GM12891 (cell line): Measurements from ENCODE around the gene ROBO3. TPM values are rescaled to one million over a fixed set of nuclear protein-coding genes. Genes with fewer than 3 reads are reported as not detected.

Source experiments
- DNase-seq: peaks from one replicate; pipeline ENCODE4 v3.0.0; 2011; ENCODE audit warnings: low spot score; ENCODE audit not compliant: insufficient read length
- FAIRE-seq: peaks from 2 replicates; lab custom pipeline; 2011; peaks lifted over from hg19 to GRCh38; lab: Jason Lieb, UNC
- PAX5 ChIP-seq: IDR thresholded peaks from 2 replicates; pipeline ENCODE4 v1.6.1; 2011; ENCODE audit warnings: low read length, moderate library complexity, mild to moderate bottlenecking; ENCODE audit not compliant: insufficient read depth, severe bottlenecking
- POLR2A ChIP-seq: IDR thresholded peaks from 2 replicates; pipeline ENCODE4 v1.6.1; 2011; ENCODE audit warnings: low read depth, low read length, control low read depth
- POLR2AphosphoS5 ChIP-seq: IDR thresholded peaks from 2 replicates; pipeline ENCODE4 v1.6.1; 2011; ENCODE audit warnings: low read depth, low read length, control low read depth
- POU2F2 ChIP-seq: IDR thresholded peaks from 2 replicates; pipeline ENCODE4 v1.6.1; 2011; ENCODE audit warnings: low read depth, mild to moderate bottlenecking, control low read depth, low read length, moderate library complexity
- SPI1 ChIP-seq: IDR thresholded peaks from 2 replicates; pipeline ENCODE4 v1.6.1; 2011; ENCODE audit warnings: low read depth, low read length, control low read depth
- TAF1 ChIP-seq: IDR thresholded peaks from 2 replicates; pipeline ENCODE4 v1.6.1; 2011; ENCODE audit warnings: low read depth, low read length, control low read depth
- polyA plus RNA-seq: library from polyadenylated mRNA; unstranded; fragments of >200 nt; gene quantifications from one replicate; pipeline ENCODE4 v1.2.1, GENCODE V29; 2012; ENCODE audit warnings: low read depth, missing spikeins, inconsistent platforms; ENCODE audit not compliant: missing spikeins

ROBO3 gene, protein sequence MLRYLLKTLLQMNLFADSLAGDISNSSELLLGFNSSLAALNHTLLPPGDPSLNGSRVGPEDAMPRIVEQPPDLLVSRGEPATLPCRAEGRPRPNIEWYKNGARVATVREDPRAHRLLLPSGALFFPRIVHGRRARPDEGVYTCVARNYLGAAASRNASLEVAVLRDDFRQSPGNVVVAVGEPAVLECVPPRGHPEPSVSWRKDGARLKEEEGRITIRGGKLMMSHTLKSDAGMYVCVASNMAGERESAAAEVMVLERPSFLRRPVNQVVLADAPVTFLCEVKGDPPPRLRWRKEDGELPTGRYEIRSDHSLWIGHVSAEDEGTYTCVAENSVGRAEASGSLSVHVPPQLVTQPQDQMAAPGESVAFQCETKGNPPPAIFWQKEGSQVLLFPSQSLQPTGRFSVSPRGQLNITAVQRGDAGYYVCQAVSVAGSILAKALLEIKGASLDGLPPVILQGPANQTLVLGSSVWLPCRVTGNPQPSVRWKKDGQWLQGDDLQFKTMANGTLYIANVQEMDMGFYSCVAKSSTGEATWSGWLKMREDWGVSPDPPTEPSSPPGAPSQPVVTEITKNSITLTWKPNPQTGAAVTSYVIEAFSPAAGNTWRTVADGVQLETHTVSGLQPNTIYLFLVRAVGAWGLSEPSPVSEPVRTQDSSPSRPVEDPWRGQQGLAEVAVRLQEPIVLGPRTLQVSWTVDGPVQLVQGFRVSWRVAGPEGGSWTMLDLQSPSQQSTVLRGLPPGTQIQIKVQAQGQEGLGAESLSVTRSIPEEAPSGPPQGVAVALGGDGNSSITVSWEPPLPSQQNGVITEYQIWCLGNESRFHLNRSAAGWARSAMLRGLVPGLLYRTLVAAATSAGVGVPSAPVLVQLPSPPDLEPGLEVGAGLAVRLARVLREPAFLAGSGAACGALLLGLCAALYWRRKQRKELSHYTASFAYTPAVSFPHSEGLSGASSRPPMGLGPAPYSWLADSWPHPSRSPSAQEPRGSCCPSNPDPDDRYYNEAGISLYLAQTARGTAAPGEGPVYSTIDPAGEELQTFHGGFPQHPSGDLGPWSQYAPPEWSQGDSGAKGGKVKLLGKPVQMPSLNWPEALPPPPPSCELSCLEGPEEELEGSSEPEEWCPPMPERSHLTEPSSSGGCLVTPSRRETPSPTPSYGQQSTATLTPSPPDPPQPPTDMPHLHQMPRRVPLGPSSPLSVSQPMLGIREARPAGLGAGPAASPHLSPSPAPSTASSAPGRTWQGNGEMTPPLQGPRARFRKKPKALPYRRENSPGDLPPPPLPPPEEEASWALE (N-terminal part only)
- polyA plus RNA-seq = 0.50 TPM

DNA sequence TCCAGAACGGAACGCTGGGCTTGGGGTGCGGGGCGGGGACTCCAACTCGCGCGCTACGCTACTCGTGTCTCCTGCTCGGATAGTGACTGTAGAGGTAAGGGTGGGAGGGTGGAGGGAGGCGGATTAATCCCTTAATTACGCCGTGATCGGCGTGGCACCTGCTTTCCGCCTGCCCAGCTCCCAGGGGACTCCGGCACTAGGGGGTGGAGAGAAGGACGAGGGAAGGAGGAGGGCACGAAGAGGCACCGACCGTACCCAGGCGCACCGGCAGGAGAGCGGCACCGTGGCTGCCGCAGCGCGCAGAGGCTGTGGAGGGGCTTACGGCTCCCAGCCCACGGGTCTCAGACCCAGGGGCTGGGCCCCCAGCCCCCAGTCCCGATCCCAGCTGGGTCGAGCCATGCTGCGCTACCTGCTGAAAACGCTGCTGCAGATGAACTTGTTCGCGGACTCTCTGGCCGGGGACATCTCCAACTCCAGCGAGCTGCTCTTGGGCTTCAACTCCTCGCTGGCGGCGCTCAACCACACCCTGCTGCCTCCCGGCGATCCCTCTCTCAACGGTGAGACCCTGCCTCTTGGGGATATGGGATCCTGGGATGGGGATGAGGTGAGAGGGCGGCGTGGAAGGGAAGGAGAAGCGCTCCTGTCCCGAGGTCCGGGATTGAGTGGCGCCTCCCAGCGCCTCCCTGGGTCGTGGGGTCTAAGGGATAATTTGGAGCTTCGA lies at the start of gene ROBO3:
TSS of gene ROBO3 (plus strand) at position 252 of the 721 bp plus-strand sequence. CDS start at position 398, 146 bp downstream.
- TF ChIP-seq POLR2AphosphoS5 (no peak), POLR2A (no peak), POU2F2 (no peak), SPI1 (no peak), TAF1 (no peak), PAX5 (no peak)
- DNase-seq (no peak), FAIRE-seq (no peak)

DNA sequence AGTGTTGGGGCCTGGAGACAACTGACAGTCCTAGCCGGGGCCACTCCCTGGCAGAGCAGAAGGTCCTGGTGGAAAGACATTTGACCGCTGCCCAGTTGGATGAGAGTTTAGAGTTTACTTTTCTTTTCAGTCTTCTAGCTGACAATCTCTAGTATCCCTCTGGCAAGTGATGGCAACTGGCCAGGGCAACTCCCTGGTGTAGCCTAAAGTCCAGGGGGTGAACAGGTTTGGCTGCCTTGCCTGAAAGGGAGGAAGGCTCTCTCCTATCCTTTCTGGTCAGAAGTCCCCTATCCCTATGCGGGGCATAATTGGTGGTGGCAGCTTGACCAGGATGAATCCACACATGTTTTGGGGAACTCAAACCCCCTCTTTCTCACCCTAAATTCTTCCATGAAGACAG lies 48.2 kb upstream of the ROBO3 start:
- FAIRE-seq = no peak
- no peak for TF ChIP-seq POLR2AphosphoS5
- TF ChIP-seq POU2F2 = no peak
- no peak for TF ChIP-seq TAF1
- no peak for TF ChIP-seq POLR2A
- TF ChIP-seq PAX5 = no peak
- no peak for TF ChIP-seq SPI1
- DNase-seq = no peak

- FAIRE-seq = no peak
These were observed 43.1 kb upstream of the ROBO3 start for GRCh38 chr11:124821995-124822730.

DNA sequence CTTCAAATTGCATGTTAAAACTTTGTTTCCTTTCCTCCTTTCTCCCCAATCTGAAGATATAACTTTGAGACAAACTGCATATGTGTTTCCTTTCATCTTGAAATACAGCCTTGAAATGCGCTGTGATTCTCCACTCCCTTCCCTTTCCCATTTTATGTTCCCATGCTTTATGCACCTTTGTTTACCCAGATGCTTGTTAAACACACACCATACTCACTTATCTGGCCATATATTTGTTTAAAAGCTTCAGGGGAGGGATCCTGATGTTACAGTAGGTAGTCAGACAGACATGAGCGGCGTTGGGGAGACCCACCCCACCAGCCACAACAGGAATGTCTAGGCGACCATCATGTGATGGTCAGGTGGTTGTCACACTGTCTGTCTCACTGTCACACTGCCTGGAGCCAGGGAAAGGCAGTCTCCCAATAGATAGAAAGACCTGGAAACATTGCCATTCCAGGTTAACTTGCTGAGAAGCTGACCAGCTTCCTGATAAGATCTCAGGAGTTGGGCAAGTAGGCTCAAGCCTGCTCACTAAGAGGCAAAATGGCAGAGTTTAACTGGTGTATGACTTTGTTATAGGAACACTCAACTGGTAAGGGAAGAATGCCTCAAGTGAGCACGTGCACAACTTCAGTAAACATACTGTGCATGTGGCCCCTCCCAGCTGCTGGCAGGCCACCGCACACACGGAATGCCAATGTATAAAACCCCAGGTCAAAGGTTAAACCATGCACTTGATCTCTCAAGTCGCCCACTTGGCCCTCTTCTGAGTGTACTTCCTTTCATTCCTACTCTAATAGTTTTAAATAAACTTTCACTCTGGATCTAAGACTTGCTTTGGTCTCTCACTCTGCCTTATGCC lies 41.5 kb upstream of the ROBO3 start:
- FAIRE-seq (no peak), DNase-seq (no peak)
- no peak for TF ChIP-seq SPI1
- TF ChIP-seq POLR2A = no peak
- TF ChIP-seq POLR2AphosphoS5 = no peak
- no peak for TF ChIP-seq POU2F2
- no peak for TF ChIP-seq TAF1
- no peak for TF ChIP-seq PAX5

More at GRCh38 chr11:124821995-124822730, 43.1 kb upstream of the ROBO3 start:
- DNase-seq = no peak
- TF ChIP-seq POLR2A (no peak), POU2F2 (no peak)

DNA sequence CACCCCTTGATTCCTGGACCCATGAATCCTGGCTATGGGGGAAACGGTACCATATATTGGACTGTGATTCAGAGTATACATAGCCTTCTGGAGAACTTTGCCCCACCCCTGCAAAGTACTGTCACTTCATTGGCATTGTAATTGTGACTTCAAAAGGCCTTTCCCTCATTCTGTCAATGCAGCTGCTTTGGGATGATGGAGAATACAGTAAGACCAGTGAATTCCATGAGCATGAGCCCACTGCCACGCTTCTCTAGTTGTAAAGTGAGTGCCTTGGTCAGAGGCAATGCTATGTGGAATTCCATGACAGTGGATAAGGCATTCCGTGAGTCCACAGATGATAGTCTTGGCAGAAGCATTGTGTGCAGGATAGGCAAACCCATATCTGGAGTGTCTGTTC lies 39.4 kb upstream of the ROBO3 start:
- FAIRE-seq = no peak
- no peak for DNase-seq
- no peak for TF ChIP-seq POU2F2
- no peak for TF ChIP-seq SPI1
- no peak for TF ChIP-seq TAF1
- no peak for TF ChIP-seq PAX5
- TF ChIP-seq POLR2A = no peak
- TF ChIP-seq POLR2AphosphoS5 = no peak

DNA sequence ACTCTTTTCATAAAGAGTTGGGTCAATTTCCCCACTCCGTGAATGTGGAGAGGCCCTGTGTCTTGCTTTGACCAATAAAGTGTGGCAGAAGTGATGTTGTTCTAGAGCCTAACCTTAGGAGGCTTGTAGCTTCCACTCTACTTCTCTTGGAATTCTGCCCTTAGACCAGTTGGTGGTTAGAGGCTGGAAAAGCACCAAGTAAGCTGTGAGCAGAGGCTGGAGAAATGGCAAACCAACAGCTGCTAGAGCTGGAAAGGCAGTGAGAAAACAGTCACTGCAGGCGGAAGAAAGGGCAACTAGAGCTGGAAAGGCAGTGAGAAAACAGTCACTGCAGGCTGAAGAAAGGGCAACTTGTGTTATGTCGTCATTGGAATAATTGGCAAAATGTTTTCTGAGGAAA lies 35.2 kb upstream of the ROBO3 start:
- DNase-seq (no peak), FAIRE-seq (no peak)

GRCh38 chr11:124830749-124831148 lies 34.5 kb upstream of the ROBO3 start:
- FAIRE-seq (no peak), DNase-seq (no peak)

More for the DNA sequence above, 35.2 kb upstream of the ROBO3 start:
- TF ChIP-seq PAX5 (no peak), TAF1 (no peak), POLR2A (no peak), POLR2AphosphoS5 (no peak)

More at GRCh38 chr11:124830749-124831148, 34.5 kb upstream of the ROBO3 start:
- TF ChIP-seq PAX5 = no peak
- no peak for TF ChIP-seq POLR2A
- TF ChIP-seq SPI1 = no peak
- no peak for TF ChIP-seq TAF1
- TF ChIP-seq POU2F2 = no peak
- no peak for TF ChIP-seq POLR2AphosphoS5
